ENCODE measurements around the gene MPV17L2. TPM values are rescaled to one million over a fixed set of nuclear protein-coding genes. Genes with fewer than 3 reads are reported as not detected.

The MPV17L2 gene
- total RNA-seq, 6 experiments from 2014 or later: 9.7 to 14.9 (median 13.1) TPM

- Mint-ChIP-seq H3K4me1 (ENCODE audit: low read depth) (peaks cover 14% of the 10 kb centered on the region), H3K4me3 (no peak overlapping the region), H3K9me3 (no peaks in the 10 kb centered on the region), H3K27ac (no peak overlapping the region), H3K27me3 (ENCODE audit: insufficient read depth) (peaks cover 1% of the 10 kb centered on the region), H3K36me3 (ENCODE audit: low read depth) (peaks cover 18% of the 10 kb centered on the region)
- no peak for DNase-seq
- no peak for TF ChIP-seq CTCF (IDR thresholded peaks at IDR 0.05)
These were observed 45.6 kb upstream of the MPV17L2 start for GRCh38 chr19:18147396-18147795.

- H3K4me1 Mint-ChIP-seq (ENCODE audit: low read depth): peaks cover 23% of the 10 kb centered on the region
- no peak for TF ChIP-seq CTCF (IDR thresholded peaks at IDR 0.05)
- peaks cover 14% of the 10 kb centered on the region for H3K36me3 Mint-ChIP-seq (ENCODE audit: low read depth)
- H3K9me3 Mint-ChIP-seq: no peaks in the 10 kb centered on the region
- no peak overlapping the region for H3K27ac Mint-ChIP-seq
- H3K27me3 Mint-ChIP-seq (ENCODE audit: insufficient read depth): peaks cover 5% of the 10 kb centered on the region
- no peak for DNase-seq
- H3K4me3 Mint-ChIP-seq: no peak overlapping the region
These were observed 43.4 kb upstream of the MPV17L2 start for GRCh38 chr19:18149596-18149975.

GRCh38 chr19:18150776-18151624 is 42.0 kb upstream of the MPV17L2 start:
- peaks cover 5% of the 10 kb centered on the region for H3K27me3 Mint-ChIP-seq (ENCODE audit: insufficient read depth)
- H3K4me1 Mint-ChIP-seq (ENCODE audit: low read depth): peaks cover 24% of the 10 kb centered on the region
- H3K4me3 Mint-ChIP-seq: peak overlapping the region; percentile 91
- H3K9me3 Mint-ChIP-seq: no peaks in the 10 kb centered on the region
- no peak for TF ChIP-seq CTCF (IDR thresholded peaks at IDR 0.05)
- H3K27ac Mint-ChIP-seq: peak overlapping the region; percentile 99
- DNase-seq: no peak
- H3K36me3 Mint-ChIP-seq (ENCODE audit: low read depth): peaks cover 7% of the 10 kb centered on the region

- H3K36me3 Mint-ChIP-seq (ENCODE audit: low read depth): peaks cover 4% of the 10 kb centered on the region; the same call in 1 of the 2 replicates
- DNase-seq: peak; percentile 97
- no peaks in the 10 kb centered on the region for H3K9me3 Mint-ChIP-seq
- H3K4me3 Mint-ChIP-seq: peak overlapping the region; percentile 91
- peaks cover 5% of the 10 kb centered on the region for H3K27me3 Mint-ChIP-seq (ENCODE audit: insufficient read depth)
- peaks cover 30% of the 10 kb centered on the region for H3K4me1 Mint-ChIP-seq (ENCODE audit: low read depth)
- peak overlapping the region; percentile 99 for H3K27ac Mint-ChIP-seq
- TF ChIP-seq CTCF (IDR thresholded peaks at IDR 0.05): peak; percentile 79
These were observed 40.6 kb upstream of the MPV17L2 start for GRCh38 chr19:18152442-18152816.

GRCh38 chr19:18152817-18153555 is 40.0 kb upstream of the MPV17L2 start, which contains the start of gene PIK3R2:
Gene PIK3R2, plus strand, starts transcription at chr19:18153163. Its CDS starts 2,717 bp downstream, at chr19:18155880.
- Mint-ChIP-seq H3K9me3 (no peaks in the 10 kb centered on the region), H3K36me3 (ENCODE audit: low read depth) (peaks cover 4% of the 10 kb centered on the region; the same call in 1 of the 2 replicates), H3K27me3 (ENCODE audit: insufficient read depth) (peaks cover 5% of the 10 kb centered on the region), H3K4me1 (ENCODE audit: low read depth) (peaks cover 30% of the 10 kb centered on the region), H3K27ac (peak within 1 kb of the TSS; percentile 99), H3K4me3 (peak within 1 kb of the TSS; percentile 91)
- peak; percentile 17 for TF ChIP-seq CTCF (IDR thresholded peaks at IDR 0.05)
- DNase-seq: peak; percentile 97

All from HFFc6 (cell line).